HepG2 (cell line): ENCODE results near the gene HSCB. TPM values are rescaled to one million over a fixed set of nuclear protein-coding genes. Genes with fewer than 3 reads are reported as not detected.

Source experiments
- ATF3 ChIP-seq: sonication (generic); formaldehyde crosslinking; IDR thresholded peaks from 2 replicates; pipeline ENCODE4 v1.4.0; 2020; ENCODE audit warnings: missing genetic modification reagents
- FUBP1 ChIP-seq: sonication (generic); formaldehyde crosslinking; IDR thresholded peaks from 2 replicates; pipeline ENCODE4 v1.5.1; 2020; ENCODE audit warnings: missing genetic modification reagents, mild to moderate bottlenecking, borderline replicate concordance
- KAT2B ChIP-seq: fragments of 150-350 bp; IDR thresholded peaks from 2 replicates; pipeline ENCODE4 v1.6.1; 2014; ENCODE audit warnings: low read depth, low read length, borderline replicate concordance
- KDM1A ChIP-seq: IDR thresholded peaks from 2 replicates; pipeline ENCODE4 v1.6.1; 2016; ENCODE audit warnings: missing compliant biosample characterization
- KDM2A ChIP-seq: sonication (generic); formaldehyde crosslinking; IDR thresholded peaks from 2 replicates; pipeline ENCODE4 v1.4.0; 2020; ENCODE audit warnings: low read depth, missing genetic modification reagents, borderline replicate concordance
- NFYC ChIP-seq: IDR thresholded peaks from 2 replicates; pipeline ENCODE4 v1.6.1; 2016; ENCODE audit warnings: missing genetic modification reagents, missing compliant biosample characterization
- PREB ChIP-seq: sonication (generic); formaldehyde crosslinking; IDR thresholded peaks from 2 replicates; pipeline ENCODE4 v1.4.0; 2020; ENCODE audit warnings: missing genetic modification reagents
- REPIN1 ChIP-seq: sonication (generic); formaldehyde crosslinking; IDR thresholded peaks from 2 replicates; pipeline ENCODE4 v1.8.0; 2022; ENCODE audit warnings: missing genetic modification reagents, low read depth, mild to moderate bottlenecking, borderline replicate concordance
- SAFB2 ChIP-seq: sonication (generic); formaldehyde crosslinking; IDR thresholded peaks from 2 replicates; pipeline ENCODE4 v1.5.1; 2020; ENCODE audit warnings: missing genetic modification reagents, low read depth, mild to moderate bottlenecking, borderline replicate concordance
- SATB2 ChIP-seq: sonication (generic); formaldehyde crosslinking; IDR thresholded peaks from 2 replicates; pipeline ENCODE4 v1.5.0; 2020; ENCODE audit warnings: missing genetic modification reagents
- SETDB1 ChIP-seq: sonication (generic); formaldehyde crosslinking; IDR thresholded peaks from 2 replicates; pipeline ENCODE4 v1.5.1; 2020; ENCODE audit warnings: missing genetic modification reagents, mild to moderate bottlenecking, borderline replicate concordance
- TBL1XR1 ChIP-seq: fragments of 150-350 bp; IDR thresholded peaks from 2 replicates; pipeline ENCODE4 v1.6.1; 2014; ENCODE audit warnings: borderline replicate concordance, low read length; ENCODE audit not compliant: partially characterized antibody
- WIZ ChIP-seq: sonication (generic); formaldehyde crosslinking; IDR thresholded peaks from 2 replicates; pipeline ENCODE4 v1.5.1; 2020; ENCODE audit warnings: mild to moderate bottlenecking, missing genetic modification reagents
- YEATS4 ChIP-seq: sonication (generic); formaldehyde crosslinking; IDR thresholded peaks from 2 replicates; pipeline ENCODE4 v1.4.0; 2020; ENCODE audit warnings: missing genetic modification reagents, borderline replicate concordance
- ZBTB4 ChIP-seq: sonication (generic); formaldehyde crosslinking; IDR thresholded peaks from 2 replicates; pipeline ENCODE4 v1.4.0; 2020; ENCODE audit warnings: missing genetic modification reagents, mild to moderate bottlenecking, borderline replicate concordance
- ZFP36L1 ChIP-seq: sonication (generic); formaldehyde crosslinking; IDR thresholded peaks from 2 replicates; pipeline ENCODE4 v1.8.0; 2022; ENCODE audit warnings: mild to moderate bottlenecking, missing genetic modification reagents, moderate library complexity
- ZNF101 ChIP-seq: sonication (generic); formaldehyde crosslinking; IDR thresholded peaks from 2 replicates; pipeline ENCODE4 v1.4.0; 2020; ENCODE audit warnings: mild to moderate bottlenecking, low read depth, missing genetic modification reagents, borderline replicate concordance
- ZNF235 ChIP-seq: sonication (generic); formaldehyde crosslinking; IDR thresholded peaks from 2 replicates; pipeline ENCODE4 v1.8.1; 2023; ENCODE audit warnings: mild to moderate bottlenecking, missing genetic modification reagents, borderline replicate concordance
- ZNF326 ChIP-seq: sonication (generic); formaldehyde crosslinking; IDR thresholded peaks from 2 replicates; pipeline ENCODE4 v1.4.0; 2020; ENCODE audit warnings: missing genetic modification reagents, borderline replicate concordance
- ZNF382 ChIP-seq: sonication (generic); formaldehyde crosslinking; IDR thresholded peaks from 2 replicates; pipeline ENCODE4 v1.5.0; 2020; ENCODE audit warnings: missing genetic modification reagents, mild to moderate bottlenecking, borderline replicate concordance
- ZNF496 ChIP-seq: sonication (generic); formaldehyde crosslinking; IDR thresholded peaks from 2 replicates; pipeline ENCODE4 v1.8.1; 2023; ENCODE audit warnings: mild to moderate bottlenecking, moderate library complexity, missing genetic modification reagents; ENCODE audit not compliant: insufficient replicate concordance
- ZNF772 ChIP-seq: sonication (generic); formaldehyde crosslinking; IDR thresholded peaks from 2 replicates; pipeline ENCODE4 v1.5.0; 2020; ENCODE audit warnings: mild to moderate bottlenecking, missing genetic modification reagents
- ZSCAN30 ChIP-seq: sonication (generic); formaldehyde crosslinking; IDR thresholded peaks from 2 replicates; pipeline ENCODE4 v1.5.0; 2020; ENCODE audit warnings: mild to moderate bottlenecking, missing genetic modification reagents
- polyA plus RNA-seq, 8 experiments: library from polyadenylated mRNA; depleted of rRNA in 3 of 8; stranded (reverse) in 7 of 8; unstranded in 1 of 8; fragments of >200 nt; fragmentation: Illumina TruSeq in 4 of 8; extraction: Trizol in 4 of 8; gene quantifications; 2 replicates each; pipeline versions ENCODE4 v1.2.1 to v1.2.3, GENCODE V29; 2011 to 2016; ENCODE audit warnings: low read depth in 4 of 8, missing spikeins in 1 of 8, mixed read lengths in 1 of 8; ENCODE audit not compliant: insufficient read depth in 1 of 8
- total RNA-seq, 5 experiments: library from RNA; depleted of rRNA; stranded (reverse); fragments of >200 nt; fragmentation: Illumina TruSeq; extraction: Trizol; gene quantifications; 2 replicates each; pipeline ENCODE4 v1.2.3, GENCODE V29; 2016; ENCODE audit warnings: low read depth in 1 of 5

Gene HSCB
- total and polyA plus RNA-seq, 2 of the 13 experiments (the other 11 are each of a cell fraction or from before 2014, with no cell fraction given), result 15.4 to 20.9 TPM

- TF ChIP-seq ZNF496 (CRISPR knock-in tag) (no peak), ATF3 (CRISPR knock-in tag) (peak; percentile 68; the same call in 1 of the 2 replicates), ZFP36L1 (CRISPR knock-in tag) (peak; percentile 18; the same call in 1 of the 2 replicates), FUBP1 (CRISPR knock-in tag) (no peak), ZBTB4 (CRISPR knock-in tag) (no peak), TBL1XR1 (peak; percentile 13), SAFB2 (CRISPR knock-in tag) (no peak), WIZ (CRISPR knock-in tag) (no peak), NFYC (no peak), ZNF235 (CRISPR knock-in tag) (no peak), SETDB1 (CRISPR knock-in tag) (no peak), KDM1A (CRISPR knock-in tag) (no peak), YEATS4 (CRISPR knock-in tag) (0 out of 2 replicates have a peak, but pooled peaks have one; percentile 3), ZNF326 (CRISPR knock-in tag) (no peak), PREB (CRISPR knock-in tag) (no peak), ZNF101 (CRISPR knock-in tag) (no peak), SATB2 (CRISPR knock-in tag) (no peak), ZSCAN30 (CRISPR knock-in tag) (0 out of 2 replicates have a peak, but pooled peaks have one; percentile 33), KAT2B (no peak), REPIN1 (CRISPR knock-in tag) (0 out of 2 replicates have a peak, but pooled peaks have one; percentile 9), ZNF382 (no peak), ZNF772 (CRISPR knock-in tag) (no peak), KDM2A (CRISPR knock-in tag) (no peak)
Observed at GRCh38 chr22:28798810-28799605, 57.2 kb downstream of the HSCB start (continued).
